HepG2 (cell line): ENCODE results near the gene SLC43A1. TPM values are rescaled to one million over a fixed set of nuclear protein-coding genes. Genes with fewer than 3 reads are reported as not detected.

Experiments used
- ATAC-seq: fragments of 200-7000 bp; cut with Tn5 transposase; 3 replicates; pipeline ENCODE4 v1.9.1; 2020; ENCODE audit warnings: mild to moderate bottlenecking, moderate library complexity
- BruUV-seq: library from RNA; stranded (reverse); fragments of 400-500 nt; replicated peaks from 2 replicates; lab custom pipeline; 2021; lab: Mats Ljungman, UMichigan
- CTCF ChIA-PET: fragments of 300-600 bp; formaldehyde crosslinking; extraction: SDS; loops from one replicate; lab custom pipeline; 2021; ENCODE audit warnings: low total read pairs, inconsistent platforms, low intra/inter-chr PET ratio; lab: Yijun Ruan, JAX
- POLR2A ChIA-PET: fragments of 350-600 bp; sonication (Branson Sonifier 250); formaldehyde crosslinking; loops from one replicate; lab custom pipeline; 2020; ENCODE audit warnings: antibody characterized with exemption, inconsistent platforms; lab: Yijun Ruan, JAX
- DNase-seq: peaks from one replicate; pipeline ENCODE4 v3.0.0-alpha.2; 2015; ENCODE audit warnings: low spot score
- FAIRE-seq: peaks from 3 replicates; lab custom pipeline; 2011; peaks lifted over from hg19 to GRCh38; lab: Jason Lieb, UNC
- H2AFZ ChIP-seq: one replicate; pipeline ENCODE4 v1.6.1; 2011; ENCODE audit warnings: low read length, inconsistent platforms
- H3K27ac ChIP-seq: fragments of 300-600 bp; 3 replicates; pipeline ENCODE4 v1.8.0; 2011; ENCODE audit warnings: mixed run types, mild to moderate bottlenecking, mixed read lengths, low read length, inconsistent platforms; ENCODE audit not compliant: insufficient read depth; ENCODE audit errors: extremely low read length
- H3K27me3 ChIP-seq, 2 experiments: fragments of 200-600 bp in 1 of 2; 2 replicates in 1 of 2; 3 replicates in 1 of 2; pipeline versions ENCODE4 v1.6.0 to v1.8.0; 2011; ENCODE audit warnings: low read length in 2 of 2, mild to moderate bottlenecking in 2 of 2, moderate library complexity in 2 of 2, inconsistent platforms in 1 of 2; ENCODE audit not compliant: insufficient read depth in 2 of 2, control insufficient read depth in 1 of 2
- H3K36me3 ChIP-seq, 2 experiments: fragments of 200-600 bp in 1 of 2; replicated peaks in 1 of 2; 2 replicates in 1 of 2; 3 replicates in 1 of 2; pipeline versions ENCODE4 v1.5.1 to v1.8.0; 2011; ENCODE audit warnings: low read length in 2 of 2, inconsistent platforms in 1 of 2; ENCODE audit not compliant: insufficient read depth in 2 of 2, control insufficient read depth in 1 of 2
- H3K4me1 ChIP-seq: 2 replicates; pipeline ENCODE4 v1.5.1; 2012; ENCODE audit warnings: low read length, inconsistent platforms; ENCODE audit not compliant: insufficient read depth
- H3K4me2 ChIP-seq: 2 replicates; pipeline ENCODE4 v1.6.0; 2011; ENCODE audit warnings: low read depth, low read length, inconsistent platforms
- H3K4me3 ChIP-seq, 3 experiments: fragments of 200-600 bp in 1 of 3; sonication (generic), shearing (Covaris generic) in 1 of 3; replicated peaks in 1 of 3; 2 replicates each; pipeline ENCODE4 v1.5.1; 2011 to 2016; ENCODE audit warnings: low read length in 3 of 3, inconsistent platforms in 2 of 3, low read depth in 2 of 3, mild to moderate bottlenecking in 2 of 3, control low read depth in 1 of 3, mixed read lengths in 1 of 3; ENCODE audit not compliant: insufficient read depth in 1 of 3
- H3K79me2 ChIP-seq: one replicate; pipeline ENCODE4 v1.6.1; 2011; ENCODE audit warnings: low read length, inconsistent platforms; ENCODE audit not compliant: insufficient read depth
- H3K9ac ChIP-seq: 2 replicates; pipeline ENCODE4 v1.6.0; 2011; ENCODE audit warnings: mild to moderate bottlenecking, low read depth, low read length, inconsistent platforms; ENCODE audit not compliant: insufficient read depth
- H3K9me3 ChIP-seq: 2 replicates; pipeline ENCODE4 v1.5.1; 2012; ENCODE audit warnings: mild to moderate bottlenecking, low read length
- H4K20me1 ChIP-seq: 2 replicates; pipeline ENCODE4 v1.6.0; 2011; ENCODE audit warnings: inconsistent platforms, mild to moderate bottlenecking, low read length, moderate library complexity; ENCODE audit not compliant: insufficient read depth
- HNF4G ChIP-seq, 2 experiments: sonication (generic) in 1 of 2; formaldehyde crosslinking in 1 of 2; IDR thresholded peaks; 2 replicates each; pipeline versions ENCODE4 v1.4.0 to v1.6.1; 2011 to 2020; ENCODE audit warnings: borderline replicate concordance in 2 of 2, low read depth in 2 of 2, mild to moderate bottlenecking in 2 of 2, low read length in 1 of 2, missing genetic modification reagents in 1 of 2, moderate library complexity in 1 of 2
- KDM4B ChIP-seq: sonication (generic); formaldehyde crosslinking; IDR thresholded peaks from 2 replicates; pipeline ENCODE4 v1.4.0; 2020; ENCODE audit warnings: missing genetic modification reagents
- SCMH1 ChIP-seq: sonication (generic); formaldehyde crosslinking; IDR thresholded peaks from 2 replicates; pipeline ENCODE4 v1.9.0; 2021; ENCODE audit warnings: missing genetic modification reagents, mild to moderate bottlenecking, borderline replicate concordance
- ZNF282 ChIP-seq: fragments of 450-650 bp; IDR thresholded peaks from 2 replicates; pipeline ENCODE4 v1.6.1; 2018; ENCODE audit not compliant: partially characterized antibody
- ZNF775 ChIP-seq: sonication (generic); formaldehyde crosslinking; IDR thresholded peaks from 2 replicates; pipeline ENCODE4 v1.4.0; 2020; ENCODE audit warnings: missing genetic modification reagents, mild to moderate bottlenecking, moderate library complexity, borderline replicate concordance
- ZSCAN30 ChIP-seq: sonication (generic); formaldehyde crosslinking; IDR thresholded peaks from 2 replicates; pipeline ENCODE4 v1.5.0; 2020; ENCODE audit warnings: mild to moderate bottlenecking, missing genetic modification reagents
- WGBS: methylation state at CpG from one replicate; pipeline ENCODE4 v1.1.6; 2017; ENCODE audit warnings: low lambda C conversion rate; 5-methylcytosine and 5-hydroxymethylcytosine counted together
- in situ Hi-C: cut with HindIII; loops from 2 replicates; pipeline ENCODE4 v1.10.0; 2017; ENCODE audit warnings: low pct_unique_long_range_greater_than_20kb; ENCODE audit not compliant: extremely low pct_ligation_motif_present
- intact Hi-C: fragments of 100-400 bp; cut with micrococcal nuclease; formaldehyde crosslinking; loops from one replicate; pipeline ENCODE4 v1.10.0; 2022; ENCODE audit not compliant: unreplicated experiment
- polyA plus RNA-seq, 8 experiments: library from polyadenylated mRNA; depleted of rRNA in 3 of 8; stranded (reverse) in 7 of 8; unstranded in 1 of 8; fragments of >200 nt; fragmentation: Illumina TruSeq in 4 of 8; extraction: Trizol in 4 of 8; gene quantifications; 2 replicates each; pipeline versions ENCODE4 v1.2.1 to v1.2.3, GENCODE V29; 2011 to 2016; ENCODE audit warnings: low read depth in 4 of 8, missing spikeins in 1 of 8, mixed read lengths in 1 of 8; ENCODE audit not compliant: insufficient read depth in 1 of 8
- total RNA-seq, 5 experiments: library from RNA; depleted of rRNA; stranded (reverse); fragments of >200 nt; fragmentation: Illumina TruSeq; extraction: Trizol; gene quantifications; 2 replicates each; pipeline ENCODE4 v1.2.3, GENCODE V29; 2016; ENCODE audit warnings: low read depth in 1 of 5
- TF ChIP-seq, protein P1 (sequence below): sonication (generic); formaldehyde crosslinking; IDR thresholded peaks from 2 replicates; pipeline ENCODE4 v1.4.0; 2020; ENCODE audit warnings: missing genetic modification reagents
- TF ChIP-seq, protein P2 (sequence below): sonication (generic); formaldehyde crosslinking; IDR thresholded peaks from 2 replicates; pipeline ENCODE4 v1.4.0; 2020; ENCODE audit warnings: missing genetic modification reagents, borderline replicate concordance
- TF ChIP-seq, protein P3 (sequence below): sonication (generic); formaldehyde crosslinking; IDR thresholded peaks from 2 replicates; pipeline ENCODE4 v1.4.0; 2020; ENCODE audit warnings: missing genetic modification reagents
- TF ChIP-seq, protein P4 (sequence below): sonication (generic); formaldehyde crosslinking; IDR thresholded peaks from 2 replicates; pipeline ENCODE4 v1.5.0; 2020; ENCODE audit warnings: missing genetic modification reagents

The SLC43A1 gene
- total and polyA plus RNA-seq, 2 of the 13 experiments (the other 11 are each of a cell fraction or from before 2014, with no cell fraction given): 72.3 to 87.6 TPM

DNA sequence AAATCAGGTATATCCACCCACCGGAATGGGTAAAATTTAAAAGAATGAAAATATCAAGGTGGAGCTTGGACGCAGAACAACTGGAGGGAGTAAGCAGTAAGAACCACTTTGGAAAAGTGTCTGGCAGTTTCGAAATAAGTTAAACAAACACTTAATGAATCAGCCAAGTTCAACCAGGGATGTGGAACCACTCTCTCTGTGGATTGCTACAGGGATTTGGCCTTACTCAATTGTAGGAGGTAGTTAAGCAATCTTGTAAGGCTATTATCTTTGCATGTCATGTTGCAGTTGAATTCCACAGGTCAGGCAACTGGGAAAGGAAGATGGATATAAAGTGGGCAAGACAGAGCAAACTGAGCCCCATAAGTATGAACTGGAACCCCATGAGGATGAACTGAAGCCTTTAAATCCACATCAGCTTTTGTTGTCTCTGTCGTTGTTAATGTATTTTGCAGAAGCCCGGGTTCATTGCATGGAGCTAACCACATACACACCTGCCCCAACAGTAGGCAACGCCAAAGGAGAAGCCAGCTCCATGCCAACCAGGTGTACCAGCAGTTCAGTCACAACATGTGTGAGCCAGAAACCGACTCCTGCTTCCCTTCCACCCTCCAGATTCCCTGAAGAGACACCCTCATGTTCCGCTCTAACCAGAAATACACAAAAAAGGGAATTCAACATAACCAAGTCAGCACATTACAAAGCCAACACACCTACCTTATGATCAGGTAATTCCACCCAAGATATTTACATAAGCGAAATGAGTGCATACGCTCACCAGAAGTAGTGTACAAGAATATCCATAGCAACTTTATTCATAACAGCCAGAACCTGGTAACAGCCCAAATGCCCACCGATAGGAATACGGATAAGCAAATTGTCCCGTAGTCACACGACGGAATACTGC, 80.6 kb downstream of the SLC43A1 start:
- WGBS: 51% methylated on average over 15 of the region's 15 CpGs
- H3K9me3 ChIP-seq: no peaks in the 10 kb centered on the region
- ChIA-PET POLR2A (interaction anchor here (0.7 kb wide), 1 partner anchor 99 kb away, joined by 3 read pairs; the partner anchor contains the start of gene SSRP1), CTCF (no interaction called here)
- H3K4me3 ChIP-seq: no peak overlapping the region; a peak in 1 of 6 replicates
- peak overlapping the region; percentile 33 for H3K4me2 ChIP-seq
- peak overlapping the region; percentile 24 for H3K27ac ChIP-seq
- BruUV-seq: no TSS peak
- peaks cover 76% of the 10 kb centered on the region for H3K4me1 ChIP-seq
- no peak overlapping the region for H2AFZ ChIP-seq
- in situ Hi-C loops (no loop called here), intact Hi-C loops (no loop called here)
- no peaks in the 10 kb centered on the region for H3K79me2 ChIP-seq
- H3K27me3 ChIP-seq: no peaks in the 10 kb centered on the region
- no peaks in the 10 kb centered on the region for H4K20me1 ChIP-seq
- ATAC-seq (peak; percentile 81), DNase-seq (peak; percentile 94), FAIRE-seq (peak; percentile 72)
- no peak overlapping the region for H3K9ac ChIP-seq
- no peaks in the 10 kb centered on the region for H3K36me3 ChIP-seq
- TF ChIP-seq, protein P1, sequence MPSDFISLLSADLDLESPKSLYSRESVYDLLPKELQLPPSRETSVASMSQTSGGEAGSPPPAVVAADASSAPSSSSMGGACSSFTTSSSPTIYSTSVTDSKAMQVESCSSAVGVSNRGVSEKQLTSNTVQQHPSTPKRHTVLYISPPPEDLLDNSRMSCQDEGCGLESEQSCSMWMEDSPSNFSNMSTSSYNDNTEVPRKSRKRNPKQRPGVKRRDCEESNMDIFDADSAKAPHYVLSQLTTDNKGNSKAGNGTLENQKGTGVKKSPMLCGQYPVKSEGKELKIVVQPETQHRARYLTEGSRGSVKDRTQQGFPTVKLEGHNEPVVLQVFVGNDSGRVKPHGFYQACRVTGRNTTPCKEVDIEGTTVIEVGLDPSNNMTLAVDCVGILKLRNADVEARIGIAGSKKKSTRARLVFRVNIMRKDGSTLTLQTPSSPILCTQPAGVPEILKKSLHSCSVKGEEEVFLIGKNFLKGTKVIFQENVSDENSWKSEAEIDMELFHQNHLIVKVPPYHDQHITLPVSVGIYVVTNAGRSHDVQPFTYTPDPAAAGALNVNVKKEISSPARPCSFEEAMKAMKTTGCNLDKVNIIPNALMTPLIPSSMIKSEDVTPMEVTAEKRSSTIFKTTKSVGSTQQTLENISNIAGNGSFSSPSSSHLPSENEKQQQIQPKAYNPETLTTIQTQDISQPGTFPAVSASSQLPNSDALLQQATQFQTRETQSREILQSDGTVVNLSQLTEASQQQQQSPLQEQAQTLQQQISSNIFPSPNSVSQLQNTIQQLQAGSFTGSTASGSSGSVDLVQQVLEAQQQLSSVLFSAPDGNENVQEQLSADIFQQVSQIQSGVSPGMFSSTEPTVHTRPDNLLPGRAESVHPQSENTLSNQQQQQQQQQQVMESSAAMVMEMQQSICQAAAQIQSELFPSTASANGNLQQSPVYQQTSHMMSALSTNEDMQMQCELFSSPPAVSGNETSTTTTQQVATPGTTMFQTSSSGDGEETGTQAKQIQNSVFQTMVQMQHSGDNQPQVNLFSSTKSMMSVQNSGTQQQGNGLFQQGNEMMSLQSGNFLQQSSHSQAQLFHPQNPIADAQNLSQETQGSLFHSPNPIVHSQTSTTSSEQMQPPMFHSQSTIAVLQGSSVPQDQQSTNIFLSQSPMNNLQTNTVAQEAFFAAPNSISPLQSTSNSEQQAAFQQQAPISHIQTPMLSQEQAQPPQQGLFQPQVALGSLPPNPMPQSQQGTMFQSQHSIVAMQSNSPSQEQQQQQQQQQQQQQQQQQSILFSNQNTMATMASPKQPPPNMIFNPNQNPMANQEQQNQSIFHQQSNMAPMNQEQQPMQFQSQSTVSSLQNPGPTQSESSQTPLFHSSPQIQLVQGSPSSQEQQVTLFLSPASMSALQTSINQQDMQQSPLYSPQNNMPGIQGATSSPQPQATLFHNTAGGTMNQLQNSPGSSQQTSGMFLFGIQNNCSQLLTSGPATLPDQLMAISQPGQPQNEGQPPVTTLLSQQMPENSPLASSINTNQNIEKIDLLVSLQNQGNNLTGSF: no peak
- TF ChIP-seq KDM4B (CRISPR knock-in tag): peak; percentile 76; the same call in 1 of the 2 replicates
- no peak for TF ChIP-seq SCMH1
- TF ChIP-seq, protein P2, sequence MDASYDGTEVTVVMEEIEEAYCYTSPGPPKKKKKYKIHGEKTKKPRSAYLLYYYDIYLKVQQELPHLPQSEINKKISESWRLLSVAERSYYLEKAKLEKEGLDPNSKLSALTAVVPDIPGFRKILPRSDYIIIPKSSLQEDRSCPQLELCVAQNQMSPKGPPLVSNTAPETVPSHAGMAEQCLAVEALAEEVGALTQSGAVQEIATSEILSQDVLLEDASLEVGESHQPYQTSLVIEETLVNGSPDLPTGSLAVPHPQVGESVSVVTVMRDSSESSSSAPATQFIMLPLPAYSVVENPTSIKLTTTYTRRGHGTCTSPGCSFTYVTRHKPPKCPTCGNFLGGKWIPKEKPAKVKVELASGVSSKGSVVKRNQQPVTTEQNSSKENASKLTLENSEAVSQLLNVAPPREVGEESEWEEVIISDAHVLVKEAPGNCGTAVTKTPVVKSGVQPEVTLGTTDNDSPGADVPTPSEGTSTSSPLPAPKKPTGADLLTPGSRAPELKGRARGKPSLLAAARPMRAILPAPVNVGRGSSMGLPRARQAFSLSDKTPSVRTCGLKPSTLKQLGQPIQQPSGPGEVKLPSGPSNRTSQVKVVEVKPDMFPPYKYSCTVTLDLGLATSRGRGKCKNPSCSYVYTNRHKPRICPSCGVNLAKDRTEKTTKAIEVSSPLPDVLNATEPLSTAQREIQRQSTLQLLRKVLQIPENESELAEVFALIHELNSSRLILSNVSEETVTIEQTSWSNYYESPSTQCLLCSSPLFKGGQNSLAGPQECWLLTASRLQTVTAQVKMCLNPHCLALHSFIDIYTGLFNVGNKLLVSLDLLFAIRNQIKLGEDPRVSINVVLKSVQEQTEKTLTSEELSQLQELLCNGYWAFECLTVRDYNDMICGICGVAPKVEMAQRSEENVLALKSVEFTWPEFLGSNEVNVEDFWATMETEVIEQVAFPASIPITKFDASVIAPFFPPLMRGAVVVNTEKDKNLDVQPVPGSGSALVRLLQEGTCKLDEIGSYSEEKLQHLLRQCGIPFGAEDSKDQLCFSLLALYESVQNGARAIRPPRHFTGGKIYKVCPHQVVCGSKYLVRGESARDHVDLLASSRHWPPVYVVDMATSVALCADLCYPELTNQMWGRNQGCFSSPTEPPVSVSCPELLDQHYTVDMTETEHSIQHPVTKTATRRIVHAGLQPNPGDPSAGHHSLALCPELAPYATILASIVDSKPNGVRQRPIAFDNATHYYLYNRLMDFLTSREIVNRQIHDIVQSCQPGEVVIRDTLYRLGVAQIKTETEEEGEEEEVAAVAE (CRISPR knock-in tag): 0 out of 2 replicates have a peak, but pooled peaks have one; percentile 39
- no peak for TF ChIP-seq ZSCAN30 (CRISPR knock-in tag)
- TF ChIP-seq, protein P3, sequence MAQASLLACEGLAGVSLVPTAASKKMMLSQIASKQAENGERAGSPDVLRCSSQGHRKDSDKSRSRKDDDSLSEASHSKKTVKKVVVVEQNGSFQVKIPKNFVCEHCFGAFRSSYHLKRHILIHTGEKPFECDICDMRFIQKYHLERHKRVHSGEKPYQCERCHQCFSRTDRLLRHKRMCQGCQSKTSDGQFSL (CRISPR knock-in tag): no peak
- peak; percentile 20; the same call in 1 of the 2 replicates for TF ChIP-seq HNF4G (IDR thresholded peaks at IDR 0.05; ENCODE audit: borderline replicate concordance, low read depth, low read length)
- TF ChIP-seq HNF4G (CRISPR knock-in tag; IDR thresholded peaks at IDR 0.05; ENCODE audit: borderline replicate concordance, low read depth): no peak
- TF ChIP-seq, protein P4, sequence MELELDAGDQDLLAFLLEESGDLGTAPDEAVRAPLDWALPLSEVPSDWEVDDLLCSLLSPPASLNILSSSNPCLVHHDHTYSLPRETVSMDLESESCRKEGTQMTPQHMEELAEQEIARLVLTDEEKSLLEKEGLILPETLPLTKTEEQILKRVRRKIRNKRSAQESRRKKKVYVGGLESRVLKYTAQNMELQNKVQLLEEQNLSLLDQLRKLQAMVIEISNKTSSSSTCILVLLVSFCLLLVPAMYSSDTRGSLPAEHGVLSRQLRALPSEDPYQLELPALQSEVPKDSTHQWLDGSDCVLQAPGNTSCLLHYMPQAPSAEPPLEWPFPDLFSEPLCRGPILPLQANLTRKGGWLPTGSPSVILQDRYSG (CRISPR knock-in tag): no peak
- TF ChIP-seq ZNF282: no peak
- TF ChIP-seq ZNF775 (CRISPR knock-in tag): no peak
